Activated gamma-delta T cell (primary cell): Measurements from ENCODE around the gene FGD1.

ENCODE experiments used
- DNase-seq: peaks from one replicate; lab custom pipeline; 2025; lab: John Stamatoyannopoulos, UW

The FGD1 gene

DNA sequence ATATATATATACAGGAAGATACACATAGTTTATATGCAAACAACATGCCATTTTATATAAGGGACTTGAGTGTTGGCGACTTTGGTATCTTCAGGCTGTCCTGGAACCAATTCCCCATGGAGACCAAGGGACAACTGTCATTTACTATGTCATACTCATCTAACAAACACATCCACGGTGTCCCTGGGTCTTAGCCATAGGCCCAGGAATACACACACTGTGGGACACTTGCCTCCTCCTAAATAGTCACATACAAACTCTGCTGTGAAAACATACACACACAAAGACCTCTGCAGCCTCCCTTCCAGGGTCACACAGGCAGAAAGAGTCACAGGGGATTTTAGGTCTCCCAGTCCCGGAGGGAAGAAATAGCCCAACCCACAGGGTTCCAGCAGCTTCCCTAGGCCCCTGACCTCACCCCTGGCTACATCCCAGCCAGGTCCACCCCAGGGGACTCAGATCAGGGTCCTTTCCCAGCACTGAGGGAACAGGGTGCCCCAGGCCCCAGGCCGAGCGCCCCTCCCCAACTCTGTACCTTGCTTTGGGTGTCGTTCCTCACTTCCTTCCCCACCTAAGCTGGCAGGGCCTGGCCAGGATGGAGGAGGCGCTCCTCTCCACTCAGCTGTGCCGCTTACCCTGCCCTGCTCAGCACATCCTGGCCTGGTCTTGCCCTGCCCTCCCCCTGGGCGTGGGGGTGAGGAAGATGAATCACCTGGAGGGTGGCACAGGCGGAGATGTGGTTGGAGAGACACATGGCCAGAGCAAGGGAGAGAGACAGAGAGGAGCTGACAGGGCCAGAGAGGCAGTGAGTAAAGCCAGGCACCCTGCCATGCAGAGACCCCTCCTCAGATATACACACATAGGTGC is 21.8 kb downstream of the FGD1 start:
- no peak for DNase-seq

DNA sequence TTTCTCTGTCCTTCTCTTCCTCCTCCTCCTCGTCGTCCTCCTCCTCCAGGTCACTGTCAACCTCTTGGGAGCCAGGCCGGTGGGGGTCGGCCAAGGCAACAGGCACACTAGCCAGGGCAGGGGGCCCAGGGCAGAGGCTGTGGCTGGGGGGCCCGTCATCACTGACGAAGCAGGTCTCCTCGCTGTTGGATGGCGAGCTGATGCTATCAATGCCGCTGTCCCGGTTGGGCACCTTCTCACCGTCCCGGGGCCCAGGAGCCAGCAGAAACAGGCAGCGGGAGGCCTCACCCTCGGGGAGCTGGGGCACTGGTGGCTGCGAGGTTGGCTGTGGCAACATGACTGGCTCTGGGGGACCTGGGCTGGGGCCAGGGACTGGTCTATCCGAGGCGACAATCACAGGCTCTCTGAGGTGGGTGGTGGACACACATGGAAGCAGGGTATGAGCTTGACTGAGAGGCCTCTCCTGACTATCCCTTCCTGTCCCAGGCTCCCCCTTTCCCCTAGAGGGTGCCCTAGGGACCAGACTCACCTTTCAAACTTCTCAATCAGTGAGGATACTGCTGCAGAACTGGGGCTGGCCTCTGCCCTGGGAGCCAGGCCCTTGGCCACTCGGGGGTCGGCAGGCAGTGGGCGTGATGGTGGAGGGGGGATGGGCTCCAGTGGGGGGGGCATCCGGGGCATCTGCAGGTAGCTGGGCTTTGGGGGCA is 25.8 kb downstream of the FGD1 start:
- DNase-seq: no peak

DNA sequence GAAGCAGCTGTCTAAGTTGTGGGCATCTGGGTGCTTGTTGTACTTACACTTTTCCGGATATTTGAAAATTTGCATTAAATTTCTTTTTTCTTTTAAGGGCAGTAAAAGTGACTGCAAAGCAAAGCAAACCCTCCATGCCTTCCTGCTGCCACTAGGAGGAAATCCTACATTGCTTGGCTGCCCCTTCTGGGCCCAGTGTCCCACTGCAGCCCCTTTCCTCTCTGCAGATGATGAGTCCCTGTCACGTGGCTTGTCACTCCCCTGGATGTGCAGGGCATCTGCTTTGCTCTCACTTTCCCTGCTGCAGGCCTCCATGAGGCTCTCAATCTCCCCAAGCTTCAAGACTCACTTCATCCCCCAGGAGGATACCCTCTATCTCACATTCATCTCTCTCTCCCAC is 43.1 kb downstream of the FGD1 start:
- DNase-seq: no peak

DNA sequence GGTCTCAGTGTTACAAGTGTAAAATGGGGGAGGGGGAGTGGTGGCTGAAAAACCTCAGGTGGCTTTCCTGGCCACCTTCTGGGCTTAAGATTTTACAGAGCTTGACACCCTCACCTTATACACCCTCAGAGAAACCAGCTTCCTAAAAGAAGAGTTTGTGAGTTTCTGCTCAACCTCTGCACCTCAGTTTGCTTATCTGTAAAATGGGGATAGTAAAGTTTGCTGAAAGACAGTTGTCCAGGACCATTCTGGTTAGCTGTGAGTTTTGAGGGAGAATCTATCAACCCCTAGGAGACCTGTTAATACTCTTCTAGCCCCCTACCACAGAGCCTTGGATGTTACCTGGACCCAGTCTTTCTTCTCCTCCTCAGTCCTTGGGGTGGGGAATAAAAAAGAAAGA is 46.1 kb downstream of the FGD1 start:
- no peak for DNase-seq

DNA sequence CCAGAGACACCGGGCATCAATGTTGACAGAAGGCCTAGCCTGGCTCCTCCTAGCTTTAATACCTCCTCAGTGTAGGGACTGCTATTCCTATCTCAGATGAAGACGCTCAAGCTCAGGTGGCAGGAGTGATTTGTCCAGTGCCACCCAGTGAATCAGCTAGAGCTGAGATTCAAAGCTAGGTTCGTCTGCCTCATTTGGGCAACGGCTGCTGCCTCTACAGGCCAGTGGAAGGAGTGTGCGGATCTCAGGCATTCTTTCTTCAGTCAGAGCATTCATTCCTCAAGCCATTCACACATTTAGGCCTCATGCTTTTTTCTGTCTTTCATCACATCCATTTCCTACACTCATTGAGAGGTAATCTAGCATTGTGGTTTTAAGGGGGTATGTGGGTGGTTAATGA is 48.6 kb downstream of the FGD1 start:
- no peak for DNase-seq

DNA sequence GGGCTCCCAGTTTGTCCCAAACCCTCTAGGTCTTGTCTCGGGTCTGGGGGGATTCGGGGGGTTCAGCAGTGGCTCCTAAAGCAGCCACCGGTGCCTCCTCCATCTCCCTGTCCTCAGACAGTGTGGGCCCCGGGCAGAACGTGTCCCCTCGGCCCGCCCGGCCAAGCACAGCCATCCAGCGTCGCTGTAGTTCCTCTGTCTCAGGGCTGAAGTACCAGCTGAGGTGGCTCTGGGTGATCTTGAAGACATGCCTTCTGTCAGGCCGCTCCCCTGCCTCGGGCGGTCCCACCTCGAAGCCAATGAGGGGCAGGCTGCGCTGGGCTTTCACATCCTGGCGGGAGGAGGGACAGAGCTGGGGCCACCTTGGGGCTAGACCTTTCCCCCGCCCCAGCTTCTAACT is 50.0 kb downstream of the FGD1 start:
- DNase-seq: no peak

DNA sequence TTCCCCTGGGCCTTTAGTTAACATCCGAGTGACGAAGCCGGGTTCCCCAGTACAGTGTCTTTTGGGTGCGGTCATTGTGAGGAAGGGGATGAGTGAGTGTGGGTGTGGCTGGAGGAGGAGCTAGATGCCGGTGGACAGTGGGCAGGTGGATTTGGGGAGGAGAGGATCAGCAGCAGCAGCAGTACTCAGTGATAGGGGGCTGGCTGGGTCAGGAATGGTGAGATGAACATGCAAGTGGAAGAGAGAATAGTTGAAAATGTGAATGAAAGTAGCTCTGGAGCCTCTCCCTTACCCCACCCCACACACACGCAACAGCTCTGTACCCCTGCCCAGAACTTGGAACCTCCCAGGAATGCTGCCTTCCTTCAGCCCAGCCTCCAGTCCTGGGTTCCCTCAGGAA is 51.3 kb downstream of the FGD1 start:
- no peak for DNase-seq

DNA sequence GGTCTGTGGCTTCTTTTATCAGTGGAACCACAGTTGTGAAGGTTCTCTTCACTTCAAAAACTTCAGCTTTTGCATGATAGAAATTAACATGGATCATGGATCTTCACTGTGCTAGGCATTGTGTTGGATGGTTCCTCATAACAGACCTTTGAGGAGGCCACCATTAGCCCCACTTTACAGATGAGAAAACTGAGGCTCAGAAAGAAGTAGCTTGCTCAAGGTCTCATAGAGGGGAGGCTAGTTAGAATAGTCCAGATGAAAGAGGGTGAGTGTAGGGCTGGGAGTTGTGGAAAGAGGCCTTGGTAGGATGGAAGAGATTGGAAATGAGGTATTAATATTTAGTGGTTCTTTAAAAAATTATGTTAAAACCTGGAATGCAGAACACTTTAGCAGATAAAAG is 53.2 kb downstream of the FGD1 start:
- no peak for DNase-seq

DNA sequence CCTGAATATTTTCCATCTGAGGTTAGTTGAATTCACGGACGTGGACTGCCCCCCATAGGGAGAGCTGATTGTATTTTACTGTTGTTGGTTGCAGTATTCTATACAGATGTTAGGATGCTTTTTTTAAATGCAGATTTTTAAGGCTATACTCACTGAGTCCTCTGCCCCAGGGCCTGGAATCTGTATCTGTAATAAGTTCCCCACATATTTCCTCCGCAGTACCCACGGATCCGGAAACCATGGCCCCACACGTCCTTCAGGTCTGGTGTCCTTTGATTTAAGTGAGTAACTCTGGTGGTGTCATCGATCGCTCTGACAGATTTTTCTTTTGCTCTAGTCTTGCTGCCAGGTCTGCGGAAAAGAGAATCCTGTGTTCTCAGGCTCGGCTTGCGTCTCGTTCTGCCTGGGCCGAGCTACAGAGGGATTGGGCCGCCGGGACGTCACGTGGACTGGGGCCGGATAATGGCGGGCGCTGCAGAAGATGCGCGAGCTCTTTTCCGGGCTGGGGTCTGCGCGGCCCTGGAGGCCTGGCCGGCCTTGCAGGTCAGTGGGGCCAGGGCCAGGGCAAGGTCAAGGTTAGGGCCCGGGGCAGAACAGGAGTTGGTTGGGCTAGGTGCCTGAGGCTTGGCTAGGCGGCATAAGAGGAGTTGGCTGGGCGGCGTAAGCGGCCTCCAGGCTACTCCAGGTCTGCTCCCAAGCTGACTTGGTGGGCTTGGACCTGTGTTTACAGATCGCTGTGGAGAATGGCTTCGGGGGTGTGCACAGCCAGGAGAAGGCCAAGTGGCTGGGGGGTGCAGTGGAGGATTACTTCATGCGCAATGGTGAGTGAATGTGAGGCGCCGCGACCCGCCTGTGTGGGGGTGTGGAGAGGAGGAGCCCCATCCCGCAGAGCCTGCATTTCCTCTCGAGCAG is 55.8 kb downstream of the FGD1 start, which contains the start of gene TSR2:
TSR2 (plus strand) TSS at position 445 of the 912 bp plus-strand sequence; CDS start at position 463, 18 bp downstream.
- peak; percentile 57 for DNase-seq

DNA sequence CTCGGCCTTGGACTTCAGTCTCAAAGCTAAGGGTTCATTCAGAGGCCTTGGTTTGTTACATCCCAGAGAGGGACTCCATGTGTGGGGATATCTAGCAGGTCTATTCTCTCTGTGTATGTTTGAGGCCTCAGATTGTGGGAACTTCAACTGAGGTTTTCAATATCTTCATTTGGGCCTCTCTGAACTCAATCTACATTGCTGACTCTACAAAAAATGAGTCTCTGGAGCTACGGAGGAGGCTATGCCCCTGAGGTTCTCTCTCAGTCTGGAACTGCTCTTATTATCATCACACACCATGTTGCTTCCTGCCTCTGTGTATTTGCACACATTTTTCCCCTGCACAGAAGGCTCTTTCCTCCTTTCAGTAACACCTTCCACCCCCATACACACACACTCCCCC is 60.9 kb downstream of the FGD1 start:
- DNase-seq: no peak

DNA sequence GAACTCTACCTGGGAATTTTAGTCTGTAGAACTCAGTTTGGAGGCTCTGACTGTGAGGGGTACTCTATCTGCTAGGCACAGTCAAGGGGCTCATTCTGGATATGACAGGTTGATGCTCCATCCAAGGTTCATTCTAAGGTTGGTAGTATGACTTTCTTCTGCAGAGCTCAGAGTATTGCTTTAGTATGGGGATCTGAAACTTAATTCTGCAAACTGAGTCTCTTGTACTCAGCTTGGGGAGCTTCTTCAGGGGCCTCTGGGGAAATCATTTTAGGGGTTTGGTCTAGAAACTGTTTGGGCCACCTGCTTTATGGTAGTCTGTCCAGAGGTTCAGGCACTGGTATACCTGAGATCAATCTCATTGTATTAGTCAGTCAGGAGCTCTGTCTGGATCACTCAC is 65.5 kb downstream of the FGD1 start:
- DNase-seq: no peak

DNA sequence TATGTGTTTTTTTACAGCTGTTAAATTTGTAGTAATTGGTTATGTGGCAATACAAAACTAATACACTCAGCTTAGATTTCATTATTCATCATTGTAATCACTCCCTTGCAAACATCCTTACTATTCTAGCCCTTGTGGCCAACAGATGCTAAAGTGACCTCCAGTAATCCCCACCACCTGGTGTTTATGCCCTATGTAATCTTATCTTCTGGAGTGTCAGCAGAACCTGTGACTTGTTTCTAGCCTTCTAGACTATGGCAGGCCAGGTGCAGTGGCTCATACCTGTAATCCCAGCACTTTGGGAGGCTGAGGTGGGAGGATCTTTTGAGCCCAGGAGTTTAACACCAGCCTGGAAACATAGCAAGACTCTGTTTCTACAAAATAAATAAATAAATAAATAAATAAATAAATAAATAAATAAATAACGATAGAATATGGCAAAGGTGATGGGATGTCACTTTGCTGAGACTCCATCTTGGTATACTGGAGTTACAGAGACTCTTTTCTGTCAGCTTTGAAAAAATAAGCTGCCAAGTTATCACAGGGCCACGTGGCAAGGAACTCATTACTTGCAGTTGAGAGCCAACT is 68.1 kb downstream of the FGD1 start:
- no peak for DNase-seq

DNA sequence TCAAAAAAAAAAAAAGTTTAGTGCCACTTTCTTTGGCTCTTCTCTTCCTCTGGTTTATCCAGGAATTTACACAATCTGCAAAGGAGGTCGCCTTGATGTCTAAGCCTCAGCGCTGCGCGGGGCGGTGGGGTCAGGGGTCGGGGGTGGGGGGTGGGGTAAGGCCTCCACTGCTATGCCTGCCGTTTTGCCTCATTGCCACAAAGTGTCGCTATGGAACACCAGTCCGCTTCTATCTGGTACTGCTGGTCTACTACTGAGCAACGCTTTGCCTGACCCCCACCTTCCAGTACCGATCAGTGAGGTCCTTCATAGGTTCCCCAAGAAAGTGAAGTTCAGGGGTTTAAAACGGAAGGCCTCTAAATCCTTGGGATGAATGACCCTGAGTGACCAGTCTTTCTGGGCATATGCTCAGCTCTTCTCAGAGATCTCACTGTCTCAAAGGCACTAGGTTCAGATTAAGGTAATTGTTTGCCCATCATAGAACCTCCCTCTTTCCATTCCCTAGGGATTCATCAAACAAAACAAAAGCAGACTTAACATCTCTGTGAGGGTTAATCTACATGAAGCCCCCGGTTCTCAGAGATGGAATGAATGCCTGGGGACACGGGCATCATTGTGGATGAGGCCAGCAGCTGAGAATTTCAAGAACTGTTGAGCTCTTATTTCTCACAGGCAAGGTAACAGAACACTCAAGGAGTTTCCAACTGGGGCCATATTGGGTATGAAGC is 72.7 kb downstream of the FGD1 start:
- no peak for DNase-seq

DNA sequence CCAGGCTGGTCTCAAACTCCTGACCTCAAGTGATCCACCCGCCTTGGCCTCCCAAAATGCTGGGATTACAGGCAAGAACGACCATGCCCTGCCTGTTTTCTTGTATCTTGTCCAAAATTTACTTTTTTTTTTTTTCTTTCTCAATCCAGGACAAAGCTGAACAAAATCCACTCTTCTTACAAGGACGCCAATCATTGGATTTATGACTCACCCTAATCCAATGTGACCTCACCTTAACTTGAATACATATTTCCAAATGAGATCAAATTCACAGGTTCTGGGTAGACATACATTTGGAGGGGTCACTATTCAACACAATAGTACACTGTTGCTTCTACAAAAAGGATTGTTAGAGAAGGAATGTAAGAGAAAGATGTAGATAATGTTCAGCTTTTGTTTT is 73.9 kb downstream of the FGD1 start:
- no peak for DNase-seq

DNA sequence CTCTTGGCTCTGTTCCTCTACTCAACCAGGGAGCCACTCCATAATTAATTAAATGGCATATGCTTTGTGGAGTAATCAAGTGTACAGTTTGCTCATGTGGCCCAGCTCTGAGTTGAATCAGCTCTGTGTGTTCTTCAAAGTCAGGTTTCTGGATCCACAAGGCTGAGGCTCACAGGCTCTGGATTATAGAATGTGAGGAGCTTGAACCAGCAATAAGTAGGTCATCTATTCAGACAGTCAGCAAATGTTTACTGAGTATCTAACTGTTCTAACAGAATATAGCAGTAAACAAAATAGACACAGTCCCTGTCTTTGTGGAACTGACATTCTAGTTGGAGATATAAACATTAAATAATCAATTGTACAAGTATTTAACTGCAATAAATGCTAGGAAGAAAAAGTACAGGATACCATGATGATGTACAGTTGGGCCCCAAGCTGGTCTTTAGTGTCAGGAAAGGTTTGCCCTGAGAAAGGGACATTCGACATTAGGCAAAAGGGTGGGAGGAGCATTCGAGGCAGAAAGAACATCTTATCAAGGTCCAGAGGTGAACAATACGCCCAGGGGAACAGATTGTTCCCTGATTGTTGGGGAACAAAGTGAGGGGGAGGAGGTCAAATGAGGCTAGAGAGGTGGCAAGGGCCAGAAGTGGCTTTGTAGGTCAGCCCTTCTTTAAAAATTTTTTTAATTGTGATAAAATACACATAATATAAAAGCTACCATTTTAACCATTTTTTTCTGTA is 76.3 kb downstream of the FGD1 start:
- no peak for DNase-seq

DNA sequence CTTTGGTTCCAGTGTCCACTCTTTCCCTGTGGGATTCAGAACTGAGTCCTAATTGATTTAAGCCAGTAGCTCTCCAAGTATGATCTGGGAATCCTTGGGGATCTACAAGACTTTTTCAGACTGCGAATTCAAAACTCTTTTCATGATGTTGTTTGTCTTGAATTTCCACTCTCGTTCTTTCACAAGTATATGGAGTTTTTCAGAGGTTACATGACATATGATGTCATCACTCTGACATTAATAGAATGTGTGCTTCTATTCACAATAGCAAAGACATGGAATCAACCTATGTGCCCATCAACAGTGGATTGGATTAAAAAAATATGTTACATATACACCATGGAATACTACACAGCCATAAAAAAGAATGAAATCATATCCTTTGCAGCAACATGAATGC is 79.1 kb downstream of the FGD1 start:
- DNase-seq: no peak

DNA sequence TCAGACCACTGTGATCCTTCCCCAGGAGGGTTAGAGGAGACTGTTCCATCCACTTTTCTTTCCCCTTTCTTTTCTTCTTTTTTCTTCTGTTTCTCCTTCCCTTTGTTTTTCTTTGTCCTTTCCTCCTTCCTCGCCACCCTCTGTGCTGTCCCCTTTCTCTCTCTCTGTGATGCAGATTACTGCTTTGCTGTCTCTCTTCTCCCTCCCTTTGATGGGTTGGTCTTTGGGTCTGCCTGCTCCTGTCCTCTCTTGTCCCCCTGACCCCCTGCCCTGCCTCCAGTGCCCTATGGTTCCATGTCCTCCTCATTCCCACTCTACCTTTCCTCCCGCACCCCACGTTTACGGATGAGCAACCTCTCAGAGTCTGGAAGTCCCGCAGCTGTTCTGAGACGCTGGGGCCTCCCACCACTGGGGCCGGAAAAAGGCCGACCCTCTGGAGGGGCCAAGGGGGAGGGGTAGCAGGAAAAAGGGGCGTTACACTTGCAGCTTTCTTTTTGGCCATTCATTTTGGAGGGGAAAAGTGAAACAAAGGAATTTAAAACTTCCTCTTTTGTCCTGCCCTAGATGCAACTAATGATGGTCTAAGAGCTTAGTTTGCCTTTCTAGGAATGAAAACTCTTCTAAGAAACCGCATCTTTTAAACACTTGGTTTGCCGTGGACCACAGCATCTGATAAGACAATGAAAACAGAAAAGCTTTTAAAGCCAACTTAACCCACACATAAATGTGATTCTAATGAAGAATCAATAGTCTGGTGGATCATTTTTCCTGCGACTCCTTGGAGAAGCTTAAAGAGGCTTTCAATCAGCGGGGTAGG is 80.3 kb downstream of the FGD1 start:
- no peak for DNase-seq

DNA sequence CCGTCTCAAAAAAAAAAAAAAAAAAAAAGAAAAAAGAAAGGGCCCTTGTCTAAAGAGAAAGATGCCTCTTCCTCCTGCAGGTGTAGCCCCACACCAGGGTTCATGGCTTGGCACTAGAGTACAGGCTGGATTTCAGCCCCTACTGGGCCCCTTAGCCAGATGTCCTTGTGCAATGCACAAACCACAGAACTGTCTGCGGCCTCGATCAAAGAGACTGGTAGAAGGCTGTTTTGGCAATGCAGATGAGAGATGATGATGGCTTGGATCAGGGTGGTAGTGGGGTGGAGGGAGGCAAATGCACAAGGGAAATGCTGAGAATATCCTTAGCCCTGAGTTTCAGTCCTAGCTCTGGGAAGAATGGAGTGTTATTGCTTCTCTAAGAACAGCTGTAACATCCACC is 82.3 kb downstream of the FGD1 start:
- DNase-seq: no peak

DNA sequence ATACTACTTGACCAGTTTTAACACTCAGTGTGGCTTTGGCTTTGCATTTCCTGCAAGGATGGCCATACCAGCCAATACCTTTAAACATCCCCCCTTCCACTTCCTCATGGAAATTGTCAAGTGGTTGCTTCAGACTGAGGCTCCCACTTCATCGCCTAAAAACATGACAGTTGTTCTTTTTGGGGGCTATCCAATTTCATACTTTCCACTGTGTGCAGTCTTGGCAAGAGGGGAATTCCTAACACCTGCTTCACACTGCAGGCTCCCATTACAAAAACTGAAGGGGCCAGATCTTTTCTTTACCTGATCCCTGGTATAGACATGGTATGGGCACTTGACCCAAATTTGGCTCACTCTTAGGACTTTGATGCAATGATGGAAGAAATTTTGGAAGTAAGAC is 84.3 kb downstream of the FGD1 start:
- DNase-seq: no peak

DNA sequence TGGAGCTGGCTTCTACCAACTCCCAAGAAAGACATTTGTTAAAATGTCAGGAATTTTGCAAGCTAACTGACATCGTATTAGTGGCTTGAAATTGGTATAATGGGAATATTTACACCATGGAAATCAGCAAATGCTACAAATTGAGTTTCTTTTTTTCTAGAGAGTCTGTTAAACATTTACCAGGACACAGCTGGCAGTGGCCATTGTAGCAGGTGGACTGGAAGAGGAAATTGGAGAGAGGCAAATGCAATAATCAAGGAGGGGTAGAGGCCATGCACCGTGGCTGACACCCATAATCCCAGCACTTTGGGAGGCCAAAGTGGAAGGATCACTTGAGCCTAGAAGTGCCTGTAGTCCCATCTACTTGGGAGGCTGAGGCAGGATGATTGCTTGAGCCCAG is 88.8 kb downstream of the FGD1 start:
- DNase-seq: no peak
